Measurements from ENCODE around the gene TMEM108.

DNA sequence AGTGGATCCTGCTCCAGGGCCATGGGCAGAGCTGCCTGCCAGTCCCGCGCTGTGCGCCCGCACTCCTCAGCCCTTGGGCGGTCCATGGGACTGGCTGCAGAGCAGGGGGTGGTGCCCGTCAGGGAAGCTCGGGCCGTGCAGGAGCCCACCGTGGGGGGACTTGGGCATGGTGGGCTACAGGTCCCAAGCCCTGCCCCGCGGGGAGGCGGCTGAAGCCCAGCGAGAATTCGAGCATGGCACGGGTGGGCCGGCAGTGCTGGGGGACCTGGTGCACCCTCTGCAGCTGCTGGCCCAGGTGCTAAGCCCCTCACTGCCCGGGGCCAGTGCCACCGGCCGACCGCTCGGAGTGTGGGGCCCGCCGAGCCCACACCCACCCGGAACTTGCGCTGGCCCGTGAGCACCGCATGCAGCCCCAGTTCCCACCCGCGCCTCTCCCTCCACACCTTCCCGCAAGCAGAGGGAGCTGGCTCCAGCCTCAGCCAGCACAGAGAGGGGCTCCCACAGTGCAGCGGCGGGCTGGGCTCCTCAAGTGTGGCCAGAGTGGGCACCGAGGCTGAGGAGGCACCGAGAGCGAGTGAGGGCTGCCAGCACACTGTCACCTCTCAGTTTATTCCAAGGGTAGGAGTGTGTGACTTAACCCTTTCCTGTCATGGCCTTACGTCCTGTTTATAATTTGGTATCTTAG, 129.3 kb downstream of the TMEM108 start:
- TF ChIP-seq, protein P1, sequence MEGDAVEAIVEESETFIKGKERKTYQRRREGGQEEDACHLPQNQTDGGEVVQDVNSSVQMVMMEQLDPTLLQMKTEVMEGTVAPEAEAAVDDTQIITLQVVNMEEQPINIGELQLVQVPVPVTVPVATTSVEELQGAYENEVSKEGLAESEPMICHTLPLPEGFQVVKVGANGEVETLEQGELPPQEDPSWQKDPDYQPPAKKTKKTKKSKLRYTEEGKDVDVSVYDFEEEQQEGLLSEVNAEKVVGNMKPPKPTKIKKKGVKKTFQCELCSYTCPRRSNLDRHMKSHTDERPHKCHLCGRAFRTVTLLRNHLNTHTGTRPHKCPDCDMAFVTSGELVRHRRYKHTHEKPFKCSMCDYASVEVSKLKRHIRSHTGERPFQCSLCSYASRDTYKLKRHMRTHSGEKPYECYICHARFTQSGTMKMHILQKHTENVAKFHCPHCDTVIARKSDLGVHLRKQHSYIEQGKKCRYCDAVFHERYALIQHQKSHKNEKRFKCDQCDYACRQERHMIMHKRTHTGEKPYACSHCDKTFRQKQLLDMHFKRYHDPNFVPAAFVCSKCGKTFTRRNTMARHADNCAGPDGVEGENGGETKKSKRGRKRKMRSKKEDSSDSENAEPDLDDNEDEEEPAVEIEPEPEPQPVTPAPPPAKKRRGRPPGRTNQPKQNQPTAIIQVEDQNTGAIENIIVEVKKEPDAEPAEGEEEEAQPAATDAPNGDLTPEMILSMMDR (conservative IDR thresholded peaks at IDR 0.05; ENCODE audit: low read depth in 2 of 2): no peak
- no peak for TF ChIP-seq EZH2phosphoT487 (IDR thresholded peaks at IDR 0.05; ENCODE audit: unreplicated experiment)
- TF ChIP-seq, protein P2, sequence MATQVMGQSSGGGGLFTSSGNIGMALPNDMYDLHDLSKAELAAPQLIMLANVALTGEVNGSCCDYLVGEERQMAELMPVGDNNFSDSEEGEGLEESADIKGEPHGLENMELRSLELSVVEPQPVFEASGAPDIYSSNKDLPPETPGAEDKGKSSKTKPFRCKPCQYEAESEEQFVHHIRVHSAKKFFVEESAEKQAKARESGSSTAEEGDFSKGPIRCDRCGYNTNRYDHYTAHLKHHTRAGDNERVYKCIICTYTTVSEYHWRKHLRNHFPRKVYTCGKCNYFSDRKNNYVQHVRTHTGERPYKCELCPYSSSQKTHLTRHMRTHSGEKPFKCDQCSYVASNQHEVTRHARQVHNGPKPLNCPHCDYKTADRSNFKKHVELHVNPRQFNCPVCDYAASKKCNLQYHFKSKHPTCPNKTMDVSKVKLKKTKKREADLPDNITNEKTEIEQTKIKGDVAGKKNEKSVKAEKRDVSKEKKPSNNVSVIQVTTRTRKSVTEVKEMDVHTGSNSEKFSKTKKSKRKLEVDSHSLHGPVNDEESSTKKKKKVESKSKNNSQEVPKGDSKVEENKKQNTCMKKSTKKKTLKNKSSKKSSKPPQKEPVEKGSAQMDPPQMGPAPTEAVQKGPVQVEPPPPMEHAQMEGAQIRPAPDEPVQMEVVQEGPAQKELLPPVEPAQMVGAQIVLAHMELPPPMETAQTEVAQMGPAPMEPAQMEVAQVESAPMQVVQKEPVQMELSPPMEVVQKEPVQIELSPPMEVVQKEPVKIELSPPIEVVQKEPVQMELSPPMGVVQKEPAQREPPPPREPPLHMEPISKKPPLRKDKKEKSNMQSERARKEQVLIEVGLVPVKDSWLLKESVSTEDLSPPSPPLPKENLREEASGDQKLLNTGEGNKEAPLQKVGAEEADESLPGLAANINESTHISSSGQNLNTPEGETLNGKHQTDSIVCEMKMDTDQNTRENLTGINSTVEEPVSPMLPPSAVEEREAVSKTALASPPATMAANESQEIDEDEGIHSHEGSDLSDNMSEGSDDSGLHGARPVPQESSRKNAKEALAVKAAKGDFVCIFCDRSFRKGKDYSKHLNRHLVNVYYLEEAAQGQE (IDR thresholded peaks at IDR 0.05; ENCODE audit: unreplicated experiment): no peak
- no peak for TF ChIP-seq POLR2AphosphoS5 (IDR thresholded peaks at IDR 0.05; ENCODE audit: low read depth)
- no peak for TF ChIP-seq EZH2 (IDR thresholded peaks at IDR 0.05; ENCODE audit: low read depth, unreplicated experiment)
- TF ChIP-seq JUNB (IDR thresholded peaks at IDR 0.05; ENCODE audit: unreplicated experiment): no peak
- TF ChIP-seq CREB1 (CRISPR knock-in tag; IDR thresholded peaks at IDR 0.05; ENCODE audit: low read depth): no peak
- TF ChIP-seq ZNF114 (CRISPR knock-in tag; IDR thresholded peaks at IDR 0.05): no peak
- TF ChIP-seq, protein P3, sequence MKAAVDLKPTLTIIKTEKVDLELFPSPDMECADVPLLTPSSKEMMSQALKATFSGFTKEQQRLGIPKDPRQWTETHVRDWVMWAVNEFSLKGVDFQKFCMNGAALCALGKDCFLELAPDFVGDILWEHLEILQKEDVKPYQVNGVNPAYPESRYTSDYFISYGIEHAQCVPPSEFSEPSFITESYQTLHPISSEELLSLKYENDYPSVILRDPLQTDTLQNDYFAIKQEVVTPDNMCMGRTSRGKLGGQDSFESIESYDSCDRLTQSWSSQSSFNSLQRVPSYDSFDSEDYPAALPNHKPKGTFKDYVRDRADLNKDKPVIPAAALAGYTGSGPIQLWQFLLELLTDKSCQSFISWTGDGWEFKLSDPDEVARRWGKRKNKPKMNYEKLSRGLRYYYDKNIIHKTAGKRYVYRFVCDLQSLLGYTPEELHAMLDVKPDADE (IDR thresholded peaks at IDR 0.05): no peak
- TF ChIP-seq, protein P4, sequence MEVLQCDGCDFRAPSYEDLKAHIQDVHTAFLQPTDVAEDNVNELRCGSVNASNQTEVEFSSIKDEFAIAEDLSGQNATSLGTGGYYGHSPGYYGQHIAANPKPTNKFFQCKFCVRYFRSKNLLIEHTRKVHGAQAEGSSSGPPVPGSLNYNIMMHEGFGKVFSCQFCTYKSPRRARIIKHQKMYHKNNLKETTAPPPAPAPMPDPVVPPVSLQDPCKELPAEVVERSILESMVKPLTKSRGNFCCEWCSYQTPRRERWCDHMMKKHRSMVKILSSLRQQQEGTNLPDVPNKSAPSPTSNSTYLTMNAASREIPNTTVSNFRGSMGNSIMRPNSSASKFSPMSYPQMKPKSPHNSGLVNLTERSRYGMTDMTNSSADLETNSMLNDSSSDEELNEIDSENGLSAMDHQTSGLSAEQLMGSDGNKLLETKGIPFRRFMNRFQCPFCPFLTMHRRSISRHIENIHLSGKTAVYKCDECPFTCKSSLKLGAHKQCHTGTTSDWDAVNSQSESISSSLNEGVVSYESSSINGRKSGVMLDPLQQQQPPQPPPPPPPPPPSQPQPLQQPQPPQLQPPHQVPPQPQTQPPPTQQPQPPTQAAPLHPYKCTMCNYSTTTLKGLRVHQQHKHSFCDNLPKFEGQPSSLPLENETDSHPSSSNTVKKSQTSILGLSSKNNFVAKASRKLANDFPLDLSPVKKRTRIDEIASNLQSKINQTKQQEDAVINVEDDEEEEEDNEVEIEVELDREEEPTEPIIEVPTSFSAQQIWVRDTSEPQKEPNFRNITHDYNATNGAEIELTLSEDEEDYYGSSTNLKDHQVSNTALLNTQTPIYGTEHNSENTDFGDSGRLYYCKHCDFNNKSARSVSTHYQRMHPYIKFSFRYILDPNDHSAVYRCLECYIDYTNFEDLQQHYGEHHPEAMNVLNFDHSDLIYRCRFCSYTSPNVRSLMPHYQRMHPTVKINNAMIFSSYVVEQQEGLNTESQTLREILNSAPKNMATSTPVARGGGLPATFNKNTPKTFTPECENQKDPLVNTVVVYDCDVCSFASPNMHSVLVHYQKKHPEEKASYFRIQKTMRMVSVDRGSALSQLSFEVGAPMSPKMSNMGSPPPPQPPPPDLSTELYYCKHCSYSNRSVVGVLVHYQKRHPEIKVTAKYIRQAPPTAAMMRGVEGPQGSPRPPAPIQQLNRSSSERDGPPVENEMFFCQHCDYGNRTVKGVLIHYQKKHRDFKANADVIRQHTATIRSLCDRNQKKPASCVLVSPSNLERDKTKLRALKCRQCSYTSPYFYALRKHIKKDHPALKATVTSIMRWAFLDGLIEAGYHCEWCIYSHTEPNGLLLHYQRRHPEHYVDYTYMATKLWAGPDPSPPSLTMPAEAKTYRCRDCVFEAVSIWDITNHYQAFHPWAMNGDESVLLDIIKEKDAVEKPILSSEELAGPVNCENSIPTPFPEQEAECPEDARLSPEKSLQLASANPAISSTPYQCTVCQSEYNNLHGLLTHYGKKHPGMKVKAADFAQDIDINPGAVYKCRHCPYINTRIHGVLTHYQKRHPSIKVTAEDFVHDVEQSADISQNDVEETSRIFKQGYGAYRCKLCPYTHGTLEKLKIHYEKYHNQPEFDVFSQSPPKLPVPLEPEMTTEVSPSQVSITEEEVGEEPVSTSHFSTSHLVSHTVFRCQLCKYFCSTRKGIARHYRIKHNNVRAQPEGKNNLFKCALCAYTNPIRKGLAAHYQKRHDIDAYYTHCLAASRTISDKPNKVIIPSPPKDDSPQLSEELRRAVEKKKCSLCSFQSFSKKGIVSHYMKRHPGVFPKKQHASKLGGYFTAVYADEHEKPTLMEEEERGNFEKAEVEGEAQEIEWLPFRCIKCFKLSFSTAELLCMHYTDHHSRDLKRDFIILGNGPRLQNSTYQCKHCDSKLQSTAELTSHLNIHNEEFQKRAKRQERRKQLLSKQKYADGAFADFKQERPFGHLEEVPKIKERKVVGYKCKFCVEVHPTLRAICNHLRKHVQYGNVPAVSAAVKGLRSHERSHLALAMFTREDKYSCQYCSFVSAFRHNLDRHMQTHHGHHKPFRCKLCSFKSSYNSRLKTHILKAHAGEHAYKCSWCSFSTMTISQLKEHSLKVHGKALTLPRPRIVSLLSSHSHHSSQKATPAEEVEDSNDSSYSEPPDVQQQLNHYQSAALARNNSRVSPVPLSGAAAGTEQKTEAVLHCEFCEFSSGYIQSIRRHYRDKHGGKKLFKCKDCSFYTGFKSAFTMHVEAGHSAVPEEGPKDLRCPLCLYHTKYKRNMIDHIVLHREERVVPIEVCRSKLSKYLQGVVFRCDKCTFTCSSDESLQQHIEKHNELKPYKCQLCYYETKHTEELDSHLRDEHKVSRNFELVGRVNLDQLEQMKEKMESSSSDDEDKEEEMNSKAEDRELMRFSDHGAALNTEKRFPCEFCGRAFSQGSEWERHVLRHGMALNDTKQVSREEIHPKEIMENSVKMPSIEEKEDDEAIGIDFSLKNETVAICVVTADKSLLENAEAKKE (CRISPR knock-in tag; IDR thresholded peaks at IDR 0.05): no peak
